Spleen (tissue), 11 donors: ENCODE data around the gene FSTL5. TPM values are rescaled to one million over a fixed set of nuclear protein-coding genes. Genes with fewer than 3 reads are reported as not detected.

Source experiments
- DNase-seq: peaks from one replicate; pipeline ENCODE4 v3.0.0-alpha.2; 2020
- H3K27ac ChIP-seq, 8 donors: fragments of 200-600 bp; sonication (generic) in 7 of 8; 1 replicate in 4 of 8; 2 replicates in 4 of 8; pipeline versions ENCODE4 v1.5.0 to v1.8.0; 2016 to 2021; ENCODE audit warnings: inconsistent platforms in 4 of 8, mild to moderate bottlenecking in 4 of 8, moderate library complexity in 1 of 8
- H3K27me3 ChIP-seq, 7 donors: fragments of 200-600 bp; sonication (generic) in 6 of 7; replicated peaks in 1 of 7; 1 replicate in 4 of 7; 2 replicates in 3 of 7; pipeline versions ENCODE4 v1.5.0 to v1.8.0; 2016 to 2021; ENCODE audit warnings: inconsistent platforms in 3 of 7, mild to moderate bottlenecking in 1 of 7
- H3K36me3 ChIP-seq, 6 donors: fragments of 200-600 bp; sonication (generic) in 5 of 6; 1 replicate in 4 of 6; 2 replicates in 2 of 6; pipeline versions ENCODE4 v1.5.0 to v1.8.0; 2016 to 2021; ENCODE audit warnings: inconsistent platforms in 2 of 6
- H3K4me1 ChIP-seq, 6 donors: fragments of 200-600 bp; sonication (generic) in 5 of 6; 1 replicate in 3 of 6; 2 replicates in 3 of 6; pipeline versions ENCODE4 v1.5.0 to v1.8.0; 2016 to 2021; ENCODE audit warnings: inconsistent platforms in 3 of 6
- H3K4me3 ChIP-seq, 8 donors: fragments of 200-600 bp; sonication (generic) in 7 of 8; 1 replicate in 4 of 8; 2 replicates in 4 of 8; pipeline versions ENCODE4 v1.5.0 to v1.8.0; 2016 to 2021; ENCODE audit warnings: inconsistent platforms in 4 of 8, mild to moderate bottlenecking in 4 of 8, moderate library complexity in 2 of 8
- H3K9me3 ChIP-seq, 8 donors: fragments of 200-600 bp; sonication (generic) in 7 of 8; 1 replicate in 4 of 8; 2 replicates in 4 of 8; pipeline versions ENCODE4 v1.5.0 to v1.8.0; 2016 to 2021; ENCODE audit warnings: inconsistent platforms in 4 of 8
- CTCF ChIP-seq, 11 experiments: fragments of 200-600 bp in 7 of 11; fragments of 450-650 bp in 4 of 11; sonication (generic) in 4 of 11; IDR thresholded peaks in 8 of 11; conservative IDR thresholded peaks in 3 of 11; 1 replicate in 7 of 11; 2 replicates in 4 of 11; pipeline versions ENCODE4 v1.4.0 to v1.8.0; 2016 to 2021; ENCODE audit warnings: antibody characterized with exemption in 11 of 11, inconsistent platforms in 4 of 11, mild to moderate bottlenecking in 1 of 11
- POLR2A ChIP-seq, 3 donors: fragments of 450-650 bp; IDR thresholded peaks; one replicate each; pipeline ENCODE4 v1.5.1; 2017; ENCODE audit warnings: antibody characterized with exemption in 3 of 3, mild to moderate bottlenecking in 1 of 3
- POLR2AphosphoS5 ChIP-seq, 3 donors: sonication (generic); formaldehyde crosslinking; IDR thresholded peaks; one replicate each; pipeline ENCODE4 v1.5.1; 2017; ENCODE audit warnings: antibody characterized with exemption in 3 of 3
- WGBS, 5 donors: extraction: QIAGEN DNeasy Blood & Tissue Kit in 3 of 5; methylation state at CpG; one replicate each; pipeline versions ENCODE4 v1.1.5 to v1.1.7; 2013 to 2018; 5-methylcytosine and 5-hydroxymethylcytosine counted together
- intact Hi-C: fragments of 100-400 bp; cut with DNase I; formaldehyde crosslinking; loops from one replicate; pipeline ENCODE4 v1.15.0; 2023; ENCODE audit warnings: low total_unique reads
- polyA plus RNA-seq, 3 donors: library from polyadenylated mRNA; stranded (reverse); fragments of 200-250 nt; gene quantifications; one replicate each; pipeline ENCODE4 v1.2.1, GENCODE V29; 2013
- total RNA-seq, 7 donors: library from RNA; depleted of rRNA in 3 of 7; stranded (reverse); fragments of >200 nt in 3 of 7; fragmentation: NEBNext Ultra II Directional in 4 of 7; extraction: Animal tissue kit (Norgen Biotek cat#: 25700) in 4 of 7; gene quantifications; one replicate each; pipeline versions ENCODE4 v1.1.0 to v1.2.1, GENCODE V29; 2016 to 2021
- donor health status: healthy with polysubstance abuse.
- donor health status: DM: no; HTN: no; CAD: no; lungs with moderate emphysema.
- donor health status: DM: no; HTN: no; CAD: no.
- donor health status: Bipolar disorder and iron deficiency.
- donor health status: healthy.
- donor health status: DM: no; HTN: no; CAD: no.
- donor health status: DM: yes; HTN: yes; CAD: no.

FSTL5 gene
- total and polyA plus RNA-seq, 10 donors = 0.02 TPM; not detected in 9

GRCh38 chr4:161486461-161486860 lies 677.3 kb downstream of the FSTL5 start:
- no peak for DNase-seq
- WGBS, 5 donors = 16 to 40% (median 21%) methylated on average over 1 of the region's 1 CpG
- intact Hi-C loops = no loop called here
- Histone ChIP-seq H3K27ac (no peak overlapping the region), H3K36me3 (no peaks in the 10 kb centered on the region), H3K27me3 (no peaks in the 10 kb centered on the region), H3K4me1 (no peaks in the 10 kb centered on the region), H3K4me3 (no peak overlapping the region), H3K9me3 (no peaks in the 10 kb centered on the region)
- TF ChIP-seq POLR2A (IDR thresholded peaks at IDR 0.05) (no peak), CTCF (IDR thresholded peaks at IDR 0.05 in 8 of 11, conservative IDR thresholded peaks at IDR 0.05 in 3 of 11) (no peak), POLR2AphosphoS5 (IDR thresholded peaks at IDR 0.05) (no peak)

- no peak for TF ChIP-seq POLR2AphosphoS5 (IDR thresholded peaks at IDR 0.05)
- no peak for TF ChIP-seq POLR2A (IDR thresholded peaks at IDR 0.05)
- TF ChIP-seq CTCF (IDR thresholded peaks at IDR 0.05 in 8 of 11, conservative IDR thresholded peaks at IDR 0.05 in 3 of 11) = no peak
- WGBS, 5 donors = 81 to 89% (median 82%) methylated on average over 4 of the region's 4 CpGs
- Histone ChIP-seq H3K9me3 (peaks cover 0 to 5% (median 0%) of the 10 kb centered on the region in 8 donors), H3K4me1 (no peaks in the 10 kb centered on the region), H3K27ac (no peak overlapping the region), H3K4me3 (no peak overlapping the region), H3K36me3 (no peaks in the 10 kb centered on the region), H3K27me3 (no peaks in the 10 kb centered on the region)
- DNase-seq = no peak
- intact Hi-C loops = no loop called here
Measured at GRCh38 chr4:161466316-161466715, 697.5 kb downstream of the FSTL5 start.

- TF ChIP-seq POLR2A (IDR thresholded peaks at IDR 0.05) (no peak), POLR2AphosphoS5 (IDR thresholded peaks at IDR 0.05) (no peak), CTCF (IDR thresholded peaks at IDR 0.05 in 8 of 11, conservative IDR thresholded peaks at IDR 0.05 in 3 of 11) (no peak)
- no peaks in the 10 kb centered on the region for H3K36me3 ChIP-seq
- H3K9me3 ChIP-seq = no peaks in the 10 kb centered on the region
- intact Hi-C loops = no loop called here
- no peaks in the 10 kb centered on the region for H3K4me1 ChIP-seq
- H3K27ac ChIP-seq = no peak overlapping the region
- no peaks in the 10 kb centered on the region for H3K27me3 ChIP-seq
- no peak for DNase-seq
- no peak overlapping the region for H3K4me3 ChIP-seq
- 56 to 77% (median 64%) methylated on average over 2 of the region's 2 CpGs for WGBS, 5 donors
Measured at GRCh38 chr4:161463436-161463835, 700.4 kb downstream of the FSTL5 start.

GRCh38 chr4:161457906-161458305 lies 705.9 kb downstream of the FSTL5 start:
- H3K36me3 ChIP-seq = no peaks in the 10 kb centered on the region
- H3K4me3 ChIP-seq = no peak overlapping the region
- TF ChIP-seq CTCF (IDR thresholded peaks at IDR 0.05 in 8 of 11, conservative IDR thresholded peaks at IDR 0.05 in 3 of 11) = no peak

More at GRCh38 chr4:161457906-161458305, 705.9 kb downstream of the FSTL5 start:
- Histone ChIP-seq H3K27me3 (no peaks in the 10 kb centered on the region), H3K27ac (no peak overlapping the region), H3K9me3 (no peaks in the 10 kb centered on the region), H3K4me1 (no peaks in the 10 kb centered on the region)
- intact Hi-C loops = no loop called here
- 84 to 93% (median 89%) methylated on average over 3 of the region's 3 CpGs for WGBS, 5 donors
- no peak for DNase-seq
